Measurements from ENCODE around the gene ZDHHC14.

DNA sequence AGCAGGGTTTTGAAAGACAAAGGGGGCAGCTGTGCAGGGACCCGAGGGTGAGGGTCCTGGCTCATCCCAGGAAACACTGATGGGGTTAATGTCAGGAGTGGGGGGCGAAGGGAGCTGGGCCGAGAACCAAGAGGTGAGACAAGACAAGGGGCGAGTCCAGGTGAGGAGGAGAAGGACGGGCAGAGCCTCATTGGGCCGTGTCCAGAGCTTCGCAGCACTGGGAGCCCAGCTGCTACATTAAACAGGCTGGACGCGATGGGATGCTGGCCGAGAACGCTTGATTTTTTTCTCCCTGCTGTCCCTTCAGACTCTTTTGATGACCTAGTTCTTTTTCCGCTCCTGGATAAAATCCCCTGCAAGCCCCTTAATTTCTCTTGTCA, 269.3 kb downstream of the ZDHHC14 start:
- TF ChIP-seq CSRNP3 (CRISPR knock-in tag; IDR thresholded peaks at IDR 0.05) (no peak), ZNF70 (CRISPR knock-in tag; IDR thresholded peaks at IDR 0.05) (no peak), OSR1 (CRISPR knock-in tag; IDR thresholded peaks at IDR 0.05) (no peak), ZFP30 (CRISPR knock-in tag; IDR thresholded peaks at IDR 0.05) (no peak)
- TF ChIP-seq, protein P1, sequence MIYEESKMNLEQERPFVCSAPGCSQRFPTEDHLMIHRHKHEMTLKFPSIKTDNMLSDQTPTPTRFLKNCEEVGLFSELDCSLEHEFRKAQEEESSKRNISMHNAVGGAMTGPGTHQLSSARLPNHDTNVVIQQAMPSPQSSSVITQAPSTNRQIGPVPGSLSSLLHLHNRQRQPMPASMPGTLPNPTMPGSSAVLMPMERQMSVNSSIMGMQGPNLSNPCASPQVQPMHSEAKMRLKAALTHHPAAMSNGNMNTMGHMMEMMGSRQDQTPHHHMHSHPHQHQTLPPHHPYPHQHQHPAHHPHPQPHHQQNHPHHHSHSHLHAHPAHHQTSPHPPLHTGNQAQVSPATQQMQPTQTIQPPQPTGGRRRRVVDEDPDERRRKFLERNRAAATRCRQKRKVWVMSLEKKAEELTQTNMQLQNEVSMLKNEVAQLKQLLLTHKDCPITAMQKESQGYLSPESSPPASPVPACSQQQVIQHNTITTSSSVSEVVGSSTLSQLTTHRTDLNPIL (CRISPR knock-in tag; IDR thresholded peaks at IDR 0.05; ENCODE audit: low read depth), result no peak
- TF ChIP-seq, protein P2, sequence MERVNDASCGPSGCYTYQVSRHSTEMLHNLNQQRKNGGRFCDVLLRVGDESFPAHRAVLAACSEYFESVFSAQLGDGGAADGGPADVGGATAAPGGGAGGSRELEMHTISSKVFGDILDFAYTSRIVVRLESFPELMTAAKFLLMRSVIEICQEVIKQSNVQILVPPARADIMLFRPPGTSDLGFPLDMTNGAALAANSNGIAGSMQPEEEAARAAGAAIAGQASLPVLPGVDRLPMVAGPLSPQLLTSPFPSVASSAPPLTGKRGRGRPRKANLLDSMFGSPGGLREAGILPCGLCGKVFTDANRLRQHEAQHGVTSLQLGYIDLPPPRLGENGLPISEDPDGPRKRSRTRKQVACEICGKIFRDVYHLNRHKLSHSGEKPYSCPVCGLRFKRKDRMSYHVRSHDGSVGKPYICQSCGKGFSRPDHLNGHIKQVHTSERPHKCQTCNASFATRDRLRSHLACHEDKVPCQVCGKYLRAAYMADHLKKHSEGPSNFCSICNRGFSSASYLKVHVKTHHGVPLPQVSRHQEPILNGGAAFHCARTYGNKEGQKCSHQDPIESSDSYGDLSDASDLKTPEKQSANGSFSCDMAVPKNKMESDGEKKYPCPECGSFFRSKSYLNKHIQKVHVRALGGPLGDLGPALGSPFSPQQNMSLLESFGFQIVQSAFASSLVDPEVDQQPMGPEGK (CRISPR knock-in tag; IDR thresholded peaks at IDR 0.05; ENCODE audit: borderline replicate concordance), result no peak

Measured in SK-N-SH treated with all-trans-retinoic acid at 6 μM for 48 hours (cell line).